ENCODE measurements around the gene LRRC36.

LRRC36 gene

DNA sequence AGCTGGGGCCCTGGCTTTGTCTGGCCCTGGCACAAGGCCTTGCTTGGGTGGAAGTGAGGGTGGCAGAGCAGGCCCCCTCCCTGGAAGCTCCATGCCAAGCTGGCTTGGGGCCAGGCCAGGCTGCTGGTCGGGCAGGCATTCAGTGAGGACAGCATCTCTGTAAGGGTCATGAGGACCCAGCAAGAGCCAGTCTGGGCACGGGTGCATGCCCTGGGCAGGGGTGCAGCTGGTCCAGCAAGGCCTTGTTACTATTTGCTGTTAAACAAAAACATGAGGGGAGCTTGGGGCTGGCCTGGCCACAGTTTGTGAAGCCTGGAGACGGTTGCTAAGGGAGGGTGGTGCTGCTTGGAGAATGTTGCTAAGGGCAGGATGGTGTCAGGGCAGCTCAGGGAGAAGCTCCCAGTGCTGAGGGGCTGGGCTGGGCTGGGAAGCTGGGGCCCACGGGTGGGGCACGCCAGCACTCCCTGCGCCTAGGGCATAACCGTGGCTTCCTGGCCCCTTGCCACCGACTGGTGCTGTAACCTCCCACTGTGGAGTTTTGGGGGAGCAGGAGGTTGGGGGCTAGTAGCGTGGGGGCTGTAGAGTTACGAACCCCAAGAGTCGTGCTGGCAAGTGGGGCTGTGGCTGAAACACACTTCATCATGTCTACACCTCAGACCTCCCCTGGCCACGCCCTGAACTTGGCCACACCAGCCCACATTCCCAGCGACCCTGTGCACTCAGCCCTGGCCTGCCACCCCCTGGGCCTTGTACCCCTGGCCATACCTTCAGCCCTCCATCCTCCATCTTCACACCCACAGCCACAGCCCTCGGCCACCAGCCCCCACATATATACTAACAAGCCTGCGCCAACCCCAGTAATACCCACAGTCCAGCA is 65.0 kb downstream of the LRRC36 start:
- DNase-seq = no peak

DNA sequence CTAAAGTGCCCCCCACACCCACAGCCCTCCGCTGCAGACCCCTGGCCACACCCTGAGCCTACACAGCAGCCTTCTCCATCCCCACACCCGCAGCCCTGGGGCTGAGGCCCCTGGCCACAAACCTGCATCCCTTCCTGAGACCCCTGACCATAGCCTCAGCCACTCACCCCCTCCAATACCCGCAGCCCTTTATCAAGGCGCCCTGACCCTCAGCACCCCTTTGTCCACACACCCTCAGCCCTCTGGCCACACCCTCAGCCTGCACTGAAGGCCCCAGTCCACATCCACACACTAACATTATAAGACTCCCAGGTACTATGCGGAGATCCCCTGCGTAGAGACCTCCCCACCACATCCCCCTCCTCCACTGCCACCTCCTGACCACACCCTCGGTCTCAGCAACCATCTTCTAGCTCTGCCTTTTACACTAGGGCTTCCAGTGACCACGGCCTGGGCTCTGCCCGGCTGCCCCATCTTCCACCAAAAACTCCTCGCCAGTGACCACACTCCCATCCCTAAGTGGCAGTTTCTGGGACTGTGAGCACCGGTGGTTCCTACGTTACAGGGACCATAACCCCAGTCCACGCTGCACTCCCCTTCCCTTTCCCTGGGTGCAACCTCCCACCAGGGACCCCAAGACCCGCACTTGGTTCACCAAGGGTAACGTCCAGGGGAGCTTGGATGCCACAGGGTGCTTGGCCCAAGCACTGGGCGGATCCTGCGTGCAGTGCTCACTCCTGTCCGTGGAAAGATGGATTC is 65.9 kb downstream of the LRRC36 start:
- no peak for DNase-seq

DNA sequence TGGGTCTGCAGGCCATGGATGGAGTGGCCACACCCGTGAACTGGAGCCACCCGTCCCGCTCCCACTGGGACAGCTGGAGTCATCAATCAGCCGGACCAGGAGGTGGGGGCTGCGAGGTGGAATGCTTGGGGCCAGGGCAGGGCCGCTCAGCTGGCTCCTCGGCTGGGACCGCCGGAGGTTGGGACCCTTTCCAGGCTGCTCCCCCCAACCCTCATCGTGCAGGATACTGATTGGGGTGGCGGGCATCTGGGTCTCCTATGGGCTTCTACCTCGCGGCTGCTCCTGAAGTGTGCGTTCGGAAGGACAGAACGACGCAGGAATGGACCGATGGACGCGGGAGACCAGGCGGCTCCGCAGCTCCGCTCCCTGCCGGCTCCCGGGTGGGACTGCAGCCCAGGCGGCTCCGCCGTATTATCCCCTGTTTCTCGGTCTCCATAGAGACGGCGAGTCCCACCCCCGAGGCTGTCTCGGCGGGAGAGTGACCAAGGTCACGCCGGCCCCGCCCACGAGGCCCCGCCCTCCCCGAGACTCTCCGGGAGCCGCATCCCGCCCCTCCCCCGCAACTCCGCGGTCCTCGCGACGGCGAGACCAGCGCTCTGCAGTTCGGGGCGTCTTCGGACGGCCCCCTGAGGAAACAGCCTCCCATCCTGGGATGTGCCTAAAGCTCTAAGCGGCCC is 66.6 kb downstream of the LRRC36 start, which contains the start of gene TPPP3:
TSS of gene TPPP3 (minus strand) at position 388 of the 677 bp plus-strand sequence. CDS start 2,387 bp downstream, outside the sequence.
- peak; percentile 42 for DNase-seq

- DNase-seq = no peak
Observed at GRCh38 chr16:67393788-67394154, 67.2 kb downstream of the LRRC36 start.

DNA sequence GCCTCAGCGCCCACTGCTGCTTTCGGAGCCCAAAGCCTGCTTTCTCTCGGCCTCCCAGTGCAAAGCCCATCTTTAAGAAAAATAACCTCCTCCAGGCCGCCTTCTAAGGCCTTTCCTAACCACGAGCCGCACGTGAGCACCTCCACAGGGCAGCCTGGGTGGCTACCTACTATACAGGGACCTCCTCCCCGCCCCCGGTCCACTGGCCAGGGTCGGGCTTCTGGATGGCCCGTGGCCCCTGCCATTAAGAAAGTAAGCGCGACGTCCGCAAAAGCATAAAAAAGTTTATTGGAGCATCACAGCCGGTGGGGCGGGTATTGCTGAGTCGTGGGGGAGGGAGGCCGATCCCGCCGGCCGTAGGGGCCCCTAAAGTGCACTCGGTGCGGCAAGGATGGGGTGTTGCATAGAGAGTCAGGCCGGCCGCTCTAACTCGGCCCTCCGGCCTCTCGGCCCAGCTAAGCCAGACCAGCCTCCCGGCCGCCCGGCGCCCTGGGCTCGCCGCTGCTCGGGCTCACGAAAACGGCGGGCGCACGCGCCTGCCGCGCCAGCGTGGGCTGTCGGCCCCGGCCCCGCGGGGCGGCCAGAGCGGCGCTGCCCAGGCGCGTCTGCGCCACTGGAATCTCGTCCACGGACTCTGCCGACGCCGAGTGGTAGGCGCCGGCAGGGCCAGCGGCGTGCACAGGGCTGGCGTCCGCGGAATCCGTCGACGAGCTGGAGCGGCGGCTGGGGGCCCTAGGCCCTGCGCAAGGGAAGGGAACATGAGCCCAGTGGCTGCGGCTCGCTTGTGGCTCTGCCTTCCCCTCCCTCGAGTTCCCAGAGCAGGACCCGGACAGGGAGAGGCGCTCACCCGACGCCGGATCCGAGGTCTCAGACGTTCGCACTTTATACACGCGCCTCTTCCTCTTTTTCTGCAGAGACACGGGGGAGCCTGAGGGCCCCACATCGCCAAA is 67.8 kb downstream of the LRRC36 start:
- DNase-seq = no peak

DNA sequence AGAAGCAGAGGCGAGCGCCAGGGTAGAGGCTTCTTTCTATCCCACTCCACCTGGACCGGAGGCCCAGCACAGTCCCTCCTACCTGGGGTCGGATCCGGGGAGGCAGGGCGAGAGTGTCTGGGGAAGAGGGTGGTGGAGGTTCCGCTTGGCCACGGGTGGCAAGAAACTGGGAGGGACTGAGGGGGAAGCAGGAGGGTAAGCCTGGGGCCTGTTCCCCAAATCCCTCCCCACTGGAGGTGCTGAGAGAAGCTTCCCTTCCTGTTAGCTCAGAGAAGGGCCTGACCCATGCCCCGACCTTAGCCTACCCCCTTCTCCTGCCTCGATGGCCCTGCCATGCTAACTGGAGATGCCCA is 68.5 kb downstream of the LRRC36 start:
- no peak for DNase-seq

GRCh38 chr16:67395458-67396158 is 69.0 kb downstream of the LRRC36 start:
- no peak for DNase-seq

DNA sequence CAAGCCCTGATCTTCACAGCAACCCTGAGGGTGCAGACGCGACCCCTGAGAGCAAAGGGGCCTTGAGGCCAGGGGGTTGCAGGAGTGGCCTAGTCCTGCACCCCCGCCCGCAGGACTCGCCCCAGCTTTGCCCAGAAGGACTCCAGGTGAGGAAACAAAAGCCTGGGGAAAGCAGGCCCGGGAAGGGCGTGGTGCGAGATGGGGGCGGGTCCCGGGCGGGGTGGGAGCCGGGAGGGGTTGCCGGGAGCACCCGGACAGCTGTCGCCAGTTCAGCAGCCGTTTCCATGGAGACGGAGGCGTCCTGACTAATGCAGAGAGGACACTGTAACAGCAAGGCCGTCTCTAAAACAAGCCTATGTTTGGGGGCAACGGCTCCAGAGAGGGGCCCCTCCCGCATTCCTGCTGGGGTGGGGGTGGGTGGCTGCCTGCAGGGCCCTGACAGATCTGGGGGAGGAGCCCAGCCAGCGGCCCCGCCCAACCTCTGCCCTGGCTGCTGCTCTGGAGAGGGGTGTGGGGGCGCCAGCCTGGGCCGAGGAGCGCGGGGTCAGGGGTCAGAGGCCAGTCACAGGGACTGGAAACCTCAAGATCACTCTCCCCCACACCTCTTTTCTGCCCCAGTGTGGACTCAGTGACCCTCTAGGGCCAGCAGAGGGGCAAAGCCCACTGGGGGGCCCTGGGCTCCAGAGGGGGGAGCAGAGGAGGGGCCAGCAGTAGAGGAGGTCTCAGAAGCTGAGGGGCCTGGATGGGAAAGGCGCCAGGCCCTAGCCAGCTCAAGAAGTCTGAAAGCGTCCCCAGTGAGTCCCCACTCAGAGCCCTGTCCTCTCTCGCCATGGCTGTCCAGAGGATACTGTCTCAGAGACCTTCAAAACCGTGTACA is 69.8 kb downstream of the LRRC36 start:
- DNase-seq = no peak

DNA sequence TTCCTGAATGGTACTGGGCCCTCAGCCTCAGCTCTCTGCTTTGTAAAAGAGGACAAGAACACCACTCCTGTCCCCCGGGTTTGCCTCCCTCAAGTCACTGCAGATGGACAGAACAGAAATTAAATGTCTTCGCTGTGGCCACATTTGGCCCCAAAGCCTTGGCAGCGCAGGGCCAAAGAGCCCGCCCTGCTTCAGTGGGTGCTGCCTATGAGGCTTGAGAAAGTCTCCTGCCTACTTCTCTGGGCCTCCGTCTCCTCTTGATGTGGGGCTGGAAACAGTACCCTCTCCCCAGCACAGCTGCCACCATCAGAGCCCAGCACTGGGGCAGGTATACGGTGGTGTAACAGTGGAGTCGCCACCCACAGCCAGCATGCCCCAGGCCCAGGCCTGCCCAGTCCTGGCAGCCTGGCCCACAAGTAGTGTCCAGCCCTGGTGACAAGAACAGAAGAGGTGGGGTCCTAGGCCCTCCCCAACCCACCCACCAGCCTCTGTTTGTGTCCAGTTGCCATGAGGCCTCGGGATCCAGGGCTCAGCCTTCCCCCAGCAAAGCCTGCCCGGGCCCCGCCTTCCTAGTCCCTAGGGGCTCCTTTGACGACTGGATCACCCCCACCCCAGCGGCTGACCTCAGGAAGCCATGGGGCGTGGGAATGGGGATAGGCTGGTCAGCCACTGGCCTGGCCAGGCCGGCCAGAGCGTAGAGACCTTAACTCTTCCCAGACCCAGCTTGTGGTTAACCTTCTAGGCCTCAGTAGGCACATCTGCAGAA is 70.6 kb downstream of the LRRC36 start:
- DNase-seq = no peak

GRCh38 chr16:67397812-67398545 is 71.4 kb downstream of the LRRC36 start:
- DNase-seq = no peak

DNA sequence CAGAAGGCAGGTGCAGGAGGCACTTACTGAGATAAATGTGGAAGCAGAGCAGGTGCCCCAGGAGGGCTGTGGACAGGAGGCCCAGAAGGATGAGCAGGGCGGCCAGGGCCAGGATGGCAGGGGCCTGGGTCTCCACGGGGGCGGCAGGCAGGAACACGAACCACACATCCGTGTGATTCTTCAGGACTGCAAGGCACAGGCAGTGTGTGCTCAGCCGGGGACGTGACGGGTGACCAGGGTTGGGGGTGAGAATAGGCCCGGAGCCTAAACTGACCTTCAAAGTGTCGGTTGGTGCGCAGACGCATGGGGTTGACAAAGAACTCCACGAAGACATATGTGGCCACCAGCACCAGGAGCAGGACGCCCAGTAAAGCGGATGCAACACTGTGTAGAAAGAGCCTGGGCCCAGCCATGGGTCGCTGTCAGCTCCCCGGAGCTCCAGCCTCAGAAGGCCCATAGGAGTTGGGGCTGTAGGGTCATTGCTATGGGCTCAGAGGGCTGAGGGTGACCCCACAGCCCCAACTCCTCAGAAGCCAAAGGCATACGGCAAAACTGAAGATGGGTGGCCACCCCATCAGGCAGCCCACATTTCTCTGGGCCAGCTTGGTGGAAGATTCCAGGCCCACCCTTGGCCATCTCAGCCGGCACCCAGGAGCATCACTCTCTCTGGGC is 72.1 kb downstream of the LRRC36 start:
- no peak for DNase-seq

- DNase-seq = peak; percentile 65
Observed at GRCh38 chr16:67399218-67399733, 72.7 kb downstream of the LRRC36 start.

- DNase-seq = no peak
Observed at GRCh38 chr16:67399749-67400704, 73.4 kb downstream of the LRRC36 start.

- DNase-seq = no peak
Observed at GRCh38 chr16:67400901-67401300, 74.3 kb downstream of the LRRC36 start.

GRCh38 chr16:67403976-67404555 is 77.5 kb downstream of the LRRC36 start:
- no peak for DNase-seq

DNA sequence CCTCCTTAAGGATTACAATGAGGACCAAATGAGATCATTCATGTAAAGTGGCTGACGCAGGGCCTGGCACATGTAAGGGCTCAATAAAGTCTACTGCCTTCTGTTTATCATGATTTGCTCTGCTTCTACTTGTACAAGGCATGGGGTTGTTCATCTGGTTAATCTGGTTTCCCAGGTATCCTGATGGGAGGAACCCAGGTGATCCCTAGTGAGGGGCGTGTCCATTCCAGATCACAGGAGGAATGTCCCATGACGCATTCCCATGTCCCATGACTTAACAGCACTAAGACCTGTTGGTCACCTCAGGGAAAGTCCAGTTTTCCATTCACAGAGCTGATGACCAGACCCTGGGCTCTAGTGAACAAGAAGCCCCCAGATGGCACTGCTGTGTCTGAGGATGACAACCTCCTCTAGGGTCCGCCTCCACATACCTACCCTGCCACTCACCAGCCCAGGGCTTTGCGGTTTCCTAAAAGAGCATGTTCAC is 78.2 kb downstream of the LRRC36 start:
- no peak for DNase-seq

DNA sequence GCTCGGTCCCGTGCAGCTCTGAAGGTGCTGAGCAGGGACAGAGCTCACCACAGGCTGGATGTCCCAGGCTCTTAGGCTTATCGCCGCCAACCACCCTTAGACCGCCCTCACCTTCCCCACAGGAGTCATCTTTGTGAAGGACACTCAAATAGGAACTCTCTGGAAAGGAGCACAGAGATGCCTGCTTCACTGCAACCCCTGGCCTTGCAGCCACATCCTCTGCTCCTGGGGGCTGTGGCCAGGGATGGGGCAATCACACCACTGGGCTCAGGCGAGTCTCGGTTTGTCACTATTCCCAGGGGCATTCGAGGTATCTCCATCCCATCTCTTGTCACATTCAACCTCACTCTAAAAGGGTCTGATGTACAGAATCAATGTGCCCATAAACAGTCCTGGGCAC is 78.7 kb downstream of the LRRC36 start:
- DNase-seq = no peak

Data from activated CD4-positive, alpha-beta T cell treated with anti-CD3 and anti-CD28 coated beads, Interleukin-10, Interleukin-2, amounts not matched to agents 100 ng/mL and 50 ng/mL, durations not matched to agents 16 hours and 8 hours (primary cell).